CD4-positive, alpha-beta T cell (primary cell): ENCODE results near the gene EML4. TPM values are rescaled to one million over a fixed set of nuclear protein-coding genes. Genes with fewer than 3 reads are reported as not detected.

Experiments
- ATAC-seq: fragments of 200-7000 bp; cut with Tn5 transposase; one replicate; pipeline ENCODE4 v1.10.0; 2022; ENCODE audit warnings: mild to moderate bottlenecking; ENCODE audit not compliant: poor library complexity
- CTCF ChIA-PET: fragments of 350-600 bp; sonication (Branson Sonifier 250); formaldehyde crosslinking; loops from one replicate; lab custom pipeline; 2021; ENCODE audit warnings: antibody characterized with exemption, inconsistent platforms; lab: Charles Lee
- POLR2A ChIA-PET: fragments of 350-600 bp; sonication (Branson Sonifier 250); formaldehyde crosslinking; loops from one replicate; lab custom pipeline; 2021; ENCODE audit warnings: antibody characterized with exemption, inconsistent platforms; lab: Charles Lee
- DNase-seq, 14 experiments: peaks; one replicate each; pipeline ENCODE4 v3.0.0-alpha.2; 2013 to 2020; ENCODE audit warnings: mixed read lengths in 2 of 14
- H3K27ac ChIP-seq, 2 donors: one replicate each; pipeline versions ENCODE4 v1.5.1 to v1.7.0; 2013; ENCODE audit warnings: low read length in 2 of 2, low read depth in 1 of 2, mild to moderate bottlenecking in 1 of 2
- H3K27me3 ChIP-seq, 2 experiments: 1 replicate in 1 of 2; 2 replicates in 1 of 2; pipeline versions ENCODE4 v1.6.1 to v1.7.0; 2013; ENCODE audit warnings: low read length in 2 of 2, control low read depth in 1 of 2, mild to moderate bottlenecking in 1 of 2, moderate library complexity in 1 of 2; ENCODE audit not compliant: insufficient read depth in 2 of 2, control insufficient read depth in 1 of 2
- H3K36me3 ChIP-seq: one replicate; pipeline ENCODE4 v1.6.1; 2013; ENCODE audit warnings: low read length, control low read depth; ENCODE audit not compliant: insufficient read depth
- H3K4me1 ChIP-seq: one replicate; pipeline ENCODE4 v1.6.1; 2013; ENCODE audit warnings: low read length, control low read depth; ENCODE audit not compliant: insufficient read depth
- H3K4me3 ChIP-seq: one replicate; pipeline ENCODE4 v1.5.1; 2013; ENCODE audit warnings: mild to moderate bottlenecking, low read length, moderate library complexity
- H3K9me3 ChIP-seq, 2 experiments: 1 replicate in 1 of 2; 2 replicates in 1 of 2; pipeline versions ENCODE4 v1.6.1 to v1.7.0; 2013; ENCODE audit warnings: low read length in 2 of 2, mild to moderate bottlenecking in 2 of 2, control low read depth in 1 of 2, moderate library complexity in 1 of 2; ENCODE audit not compliant: control insufficient read depth in 1 of 2, insufficient read depth in 1 of 2
- H3K27ac Mint-ChIP-seq: one replicate; pipeline ENCODE4 v1.8.0; 2020; ENCODE audit warnings: mixed read lengths
- H3K27me3 Mint-ChIP-seq: one replicate; pipeline ENCODE4 v1.8.0; 2021; ENCODE audit warnings: mixed read lengths
- H3K36me3 Mint-ChIP-seq: one replicate; pipeline ENCODE4 v1.8.0; 2021; ENCODE audit warnings: low read depth, mixed read lengths
- H3K4me1 Mint-ChIP-seq: one replicate; pipeline ENCODE4 v1.8.0; 2021; ENCODE audit warnings: low read depth, mixed read lengths
- H3K4me3 Mint-ChIP-seq: one replicate; pipeline ENCODE4 v1.8.0; 2020; ENCODE audit warnings: mild to moderate bottlenecking, mixed read lengths
- H3K9me3 Mint-ChIP-seq: one replicate; pipeline ENCODE4 v1.8.0; 2020; ENCODE audit warnings: mixed read lengths
- CTCF ChIP-seq: fragments of 200-600 bp; IDR thresholded peaks from one replicate; pipeline ENCODE4 v1.8.0; 2022; ENCODE audit warnings: antibody characterized with exemption, mild to moderate bottlenecking
- intact Hi-C, 2 experiments: fragments of 100-400 bp; cut with DNase I in 1 of 2; cut with micrococcal nuclease in 1 of 2; formaldehyde crosslinking; loops; one replicate each; pipeline versions ENCODE4 v1.15.1 to v1.9.0; 2023 to 2025; cut with DNase I, micrococcal nuclease
- total RNA-seq, 174 experiments: library from RNA in 2 of 174; stranded (reverse) in 2 of 174; gene quantifications; one replicate each; pipeline ENCODE4 v1.2.3 and lab custom pipeline; 2021 to 2026

EML4 gene
- total RNA-seq, 2 experiments from 2014 or later, result 219 to 228 TPM

GRCh38 chr2:42214669-42215068 lies 45.5 kb downstream of the EML4 start:
- DNase-seq, result no peak
- H3K4me1 ChIP-seq, result peaks cover 34% of the 10 kb centered on the region

GRCh38 chr2:42216694-42217093 lies 47.5 kb downstream of the EML4 start:
- CTCF ChIA-PET, result interaction anchor here (1.6 kb wide), 1 partner anchor 12 kb away, joined by 4 read pairs; no protein-coding TSS in a partner anchor
- intact Hi-C loops, result no loop called here
- peak overlapping the region; percentile 1 for H3K4me3 Mint-ChIP-seq
- H3K36me3 Mint-ChIP-seq, result peaks cover 59% of the 10 kb centered on the region
- H3K36me3 ChIP-seq, result no peaks in the 10 kb centered on the region
- H3K27me3 Mint-ChIP-seq, result no peaks in the 10 kb centered on the region
- POLR2A ChIA-PET, result interaction anchor here (1.7 kb wide), 1 partner anchor 12 kb away, joined by 4 read pairs; no protein-coding TSS in a partner anchor
- peaks cover 37% of the 10 kb centered on the region for H3K4me1 ChIP-seq
- H3K9me3 ChIP-seq, result no peaks in the 10 kb centered on the region
- no peak for ATAC-seq
- no peaks in the 10 kb centered on the region for H3K9me3 Mint-ChIP-seq
- H3K27ac Mint-ChIP-seq, result peak overlapping the region; percentile 9
- no peaks in the 10 kb centered on the region for H3K27me3 ChIP-seq
- no peak overlapping the region for H3K27ac ChIP-seq
- TF ChIP-seq CTCF, result no peak
- DNase-seq, result no peak
- H3K4me3 ChIP-seq, result no peak overlapping the region
- peaks cover 86% of the 10 kb centered on the region for H3K4me1 Mint-ChIP-seq

More at GRCh38 chr2:42214669-42215068, 45.5 kb downstream of the EML4 start:
- H3K27ac ChIP-seq, result no peak overlapping the region
- H3K36me3 ChIP-seq, result peaks cover 7% of the 10 kb centered on the region
- no peak overlapping the region for H3K4me3 Mint-ChIP-seq
- no peaks in the 10 kb centered on the region for H3K9me3 Mint-ChIP-seq
- H3K4me3 ChIP-seq, result no peak overlapping the region
- no peak overlapping the region for H3K27ac Mint-ChIP-seq
- no peaks in the 10 kb centered on the region for H3K9me3 ChIP-seq
- no peak for ATAC-seq
- TF ChIP-seq CTCF, result no peak
- no peaks in the 10 kb centered on the region for H3K27me3 Mint-ChIP-seq
- no peaks in the 10 kb centered on the region for H3K27me3 ChIP-seq
- intact Hi-C loops, result no loop called here
- H3K4me1 Mint-ChIP-seq, result peaks cover 85% of the 10 kb centered on the region
- POLR2A ChIA-PET, result no interaction called here
- peaks cover 54% of the 10 kb centered on the region for H3K36me3 Mint-ChIP-seq
- CTCF ChIA-PET, result interaction anchor here (0.9 kb wide), 1 partner anchor 9 kb away, joined by 3 read pairs; no protein-coding TSS in a partner anchor

- Mint-ChIP-seq H3K27me3 (no peaks in the 10 kb centered on the region), H3K4me1 (peaks cover 86% of the 10 kb centered on the region), H3K9me3 (no peaks in the 10 kb centered on the region), H3K27ac (peak overlapping the region; percentile 43), H3K36me3 (peaks cover 59% of the 10 kb centered on the region), H3K4me3 (no peak overlapping the region)
- ChIA-PET CTCF (no interaction called here), POLR2A (no interaction called here)
- H3K27me3 ChIP-seq, result no peaks in the 10 kb centered on the region
- H3K9me3 ChIP-seq, result no peaks in the 10 kb centered on the region
- H3K4me3 ChIP-seq, result no peak overlapping the region
- no peak for ATAC-seq
- intact Hi-C loops, result no loop called here
- peaks cover 33% of the 10 kb centered on the region for H3K4me1 ChIP-seq
- H3K36me3 ChIP-seq, result no peaks in the 10 kb centered on the region
- no peak overlapping the region for H3K27ac ChIP-seq
- no peak for DNase-seq
- no peak for TF ChIP-seq CTCF
Observed at GRCh38 chr2:42217307-42217706, 48.2 kb downstream of the EML4 start.
